Uterus (tissue), 4 donors: ENCODE measurements around the gene TDRD9. TPM values are rescaled to one million over a fixed set of nuclear protein-coding genes. Genes with fewer than 3 reads are reported as not detected.

Source experiments
- DNase-seq, 2 donors: peaks; one replicate each; pipeline ENCODE4 v3.0.0-alpha.2; 2019 to 2020
- H3K27ac ChIP-seq, 2 donors: fragments of 200-600 bp; sonication (generic); 1 replicate in 1 of 2; 2 replicates in 1 of 2; pipeline ENCODE4 v1.5.1; 2016 to 2018
- H3K27me3 ChIP-seq, 2 donors: fragments of 200-600 bp; sonication (generic); one replicate each; pipeline ENCODE4 v1.5.1; 2018 to 2019; ENCODE audit warnings: control low read depth in 1 of 2
- H3K36me3 ChIP-seq, 2 donors: fragments of 200-600 bp; sonication (generic); one replicate each; pipeline ENCODE4 v1.5.1; 2019; ENCODE audit warnings: control low read depth in 1 of 2
- H3K4me1 ChIP-seq, 2 donors: fragments of 200-600 bp; sonication (generic); one replicate each; pipeline ENCODE4 v1.5.1; 2018 to 2019; ENCODE audit warnings: control low read depth in 1 of 2
- H3K4me3 ChIP-seq, 2 donors: fragments of 200-600 bp; sonication (generic); 1 replicate in 1 of 2; 2 replicates in 1 of 2; pipeline ENCODE4 v1.5.1; 2018 to 2019; ENCODE audit warnings: mild to moderate bottlenecking in 1 of 2
- H3K9me3 ChIP-seq, 2 donors: fragments of 200-600 bp; sonication (generic); one replicate each; pipeline ENCODE4 v1.5.1; 2019; ENCODE audit warnings: control low read depth in 1 of 2
- POLR2A ChIP-seq, 2 donors: fragments of 450-650 bp; IDR thresholded peaks; one replicate each; pipeline ENCODE4 v1.6.1; 2016; ENCODE audit warnings: antibody characterized with exemption in 2 of 2, mild to moderate bottlenecking in 1 of 2, moderate library complexity in 1 of 2
- intact Hi-C: fragments of 100-400 bp; cut with DNase I; formaldehyde crosslinking; loops from one replicate; pipeline ENCODE4 v1.15.1; 2023; ENCODE audit warnings: low total_unique reads
- total RNA-seq, 4 donors: library from RNA; depleted of rRNA in 3 of 4; stranded (reverse); fragments of >200 nt in 3 of 4; gene quantifications; one replicate each; pipeline versions ENCODE4 v1.1.0 to v1.2.4, GENCODE V29; 2014 to 2023
- TF ChIP-seq, protein P1 (sequence below), 4 experiments: fragments of 200-600 bp in 2 of 4; fragments of 450-650 bp in 2 of 4; sonication (generic) in 2 of 4; IDR thresholded peaks; one replicate each; pipeline ENCODE4 v1.5.1; 2016 to 2019; ENCODE audit warnings: antibody characterized with exemption in 4 of 4, mild to moderate bottlenecking in 2 of 4, moderate library complexity in 1 of 4
- donor health status: DM: yes; HTN: yes; CAD: no.

Gene TDRD9
- total RNA-seq, 4 donors from 2014 or later: 0.85 to 1.8 TPM; not detected in 2

- Histone ChIP-seq H3K27ac (no peak overlapping the region), H3K4me3 (no peak overlapping the region), H3K27me3 (peaks cover 5 to 7% of the 10 kb centered on the region in 2 donors), H3K9me3 (no peaks in the 10 kb centered on the region), H3K36me3 (no peaks in the 10 kb centered on the region), H3K4me1 (no peaks in the 10 kb centered on the region)
- intact Hi-C loops: no loop called here
- no peak for TF ChIP-seq POLR2A (IDR thresholded peaks at IDR 0.05)
- TF ChIP-seq, protein P1, sequence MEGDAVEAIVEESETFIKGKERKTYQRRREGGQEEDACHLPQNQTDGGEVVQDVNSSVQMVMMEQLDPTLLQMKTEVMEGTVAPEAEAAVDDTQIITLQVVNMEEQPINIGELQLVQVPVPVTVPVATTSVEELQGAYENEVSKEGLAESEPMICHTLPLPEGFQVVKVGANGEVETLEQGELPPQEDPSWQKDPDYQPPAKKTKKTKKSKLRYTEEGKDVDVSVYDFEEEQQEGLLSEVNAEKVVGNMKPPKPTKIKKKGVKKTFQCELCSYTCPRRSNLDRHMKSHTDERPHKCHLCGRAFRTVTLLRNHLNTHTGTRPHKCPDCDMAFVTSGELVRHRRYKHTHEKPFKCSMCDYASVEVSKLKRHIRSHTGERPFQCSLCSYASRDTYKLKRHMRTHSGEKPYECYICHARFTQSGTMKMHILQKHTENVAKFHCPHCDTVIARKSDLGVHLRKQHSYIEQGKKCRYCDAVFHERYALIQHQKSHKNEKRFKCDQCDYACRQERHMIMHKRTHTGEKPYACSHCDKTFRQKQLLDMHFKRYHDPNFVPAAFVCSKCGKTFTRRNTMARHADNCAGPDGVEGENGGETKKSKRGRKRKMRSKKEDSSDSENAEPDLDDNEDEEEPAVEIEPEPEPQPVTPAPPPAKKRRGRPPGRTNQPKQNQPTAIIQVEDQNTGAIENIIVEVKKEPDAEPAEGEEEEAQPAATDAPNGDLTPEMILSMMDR (IDR thresholded peaks at IDR 0.05): no peak
- no peak for DNase-seq
Observed at GRCh38 chr14:103927566-103927965, 690 bp upstream of the TDRD9 start.

DNA sequence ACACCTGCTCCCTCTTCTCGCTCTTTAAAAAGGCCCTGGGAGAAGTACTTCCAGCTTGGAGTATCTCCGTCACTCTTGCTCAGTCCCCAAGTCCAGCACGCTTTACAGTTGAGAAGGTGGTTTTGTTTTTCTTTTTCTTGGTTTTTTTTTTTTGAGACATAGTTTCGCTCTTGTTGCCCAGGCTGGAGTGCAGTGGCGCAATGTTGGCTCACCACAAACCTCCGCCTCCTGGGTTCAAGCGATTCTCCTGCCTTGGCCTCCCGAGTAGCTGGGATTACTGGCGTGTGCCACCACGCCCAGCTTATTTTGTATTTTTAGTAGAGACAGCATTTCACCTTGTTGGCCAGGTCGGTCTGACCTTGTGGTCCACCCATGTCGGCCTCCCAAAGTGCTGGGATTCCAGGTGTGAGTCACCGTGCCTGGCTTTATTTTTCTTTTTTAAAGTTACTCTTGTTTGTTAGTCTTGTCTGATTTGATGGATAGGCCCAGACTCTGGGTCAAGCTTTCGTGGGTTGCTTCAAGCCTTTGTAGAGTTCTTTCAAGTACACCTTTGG, 1.9 kb downstream of the TDRD9 start:
- Histone ChIP-seq H3K9me3 (no peaks in the 10 kb centered on the region), H3K27me3 (no peaks in the 10 kb centered on the region), H3K4me3 (no peak overlapping the region), H3K27ac (no peak overlapping the region), H3K4me1 (no peaks in the 10 kb centered on the region), H3K36me3 (no peaks in the 10 kb centered on the region)
- no peak for DNase-seq
- intact Hi-C loops: no loop called here
- TF ChIP-seq, protein P1 (IDR thresholded peaks at IDR 0.05): no peak
- no peak for TF ChIP-seq POLR2A (IDR thresholded peaks at IDR 0.05)

- no peaks in the 10 kb centered on the region for H3K36me3 ChIP-seq
- no peak overlapping the region for H3K27ac ChIP-seq
- no peak for DNase-seq
- no peak overlapping the region for H3K4me3 ChIP-seq
- no peaks in the 10 kb centered on the region for H3K9me3 ChIP-seq
- TF ChIP-seq, protein P1 (IDR thresholded peaks at IDR 0.05): no peak
- TF ChIP-seq POLR2A (IDR thresholded peaks at IDR 0.05): no peak
- no peaks in the 10 kb centered on the region for H3K4me1 ChIP-seq
- intact Hi-C loops: no loop called here
- no peaks in the 10 kb centered on the region for H3K27me3 ChIP-seq
Observed at GRCh38 chr14:103931422-103931821, 3.2 kb downstream of the TDRD9 start.

DNA sequence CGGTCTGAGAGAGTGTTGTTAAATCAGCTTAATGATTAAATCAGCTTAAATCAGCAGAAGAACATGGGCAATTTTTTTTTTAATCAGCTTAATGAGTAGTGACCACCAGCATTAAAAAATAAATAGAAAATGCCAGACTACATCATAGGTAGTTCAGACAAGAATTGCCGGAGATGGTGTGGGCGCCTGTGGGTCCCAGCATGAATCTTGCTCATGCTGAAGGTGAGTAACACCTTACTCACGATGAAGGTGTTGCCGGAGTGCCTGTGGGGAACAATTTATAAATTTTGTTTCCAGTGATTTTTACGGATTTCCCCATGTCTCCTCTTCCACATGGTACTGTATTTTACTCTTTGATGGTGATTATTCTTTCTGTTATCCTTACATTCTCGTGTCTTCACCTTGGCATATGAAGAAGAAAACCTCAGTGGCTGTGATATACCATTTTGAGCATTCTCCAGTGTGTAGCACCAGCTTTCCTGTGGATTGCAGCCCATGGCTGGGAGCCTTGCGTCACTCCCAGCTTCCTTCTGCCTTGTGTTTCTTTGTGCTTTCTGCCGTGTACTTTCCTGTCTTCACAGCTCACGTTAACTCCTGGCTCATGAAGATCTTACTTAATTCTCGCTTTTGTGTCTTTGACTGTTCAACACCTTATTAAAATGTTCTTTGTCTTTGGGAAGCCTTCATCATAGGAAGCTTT, 4.7 kb downstream of the TDRD9 start:
- intact Hi-C loops: no loop called here

DNA sequence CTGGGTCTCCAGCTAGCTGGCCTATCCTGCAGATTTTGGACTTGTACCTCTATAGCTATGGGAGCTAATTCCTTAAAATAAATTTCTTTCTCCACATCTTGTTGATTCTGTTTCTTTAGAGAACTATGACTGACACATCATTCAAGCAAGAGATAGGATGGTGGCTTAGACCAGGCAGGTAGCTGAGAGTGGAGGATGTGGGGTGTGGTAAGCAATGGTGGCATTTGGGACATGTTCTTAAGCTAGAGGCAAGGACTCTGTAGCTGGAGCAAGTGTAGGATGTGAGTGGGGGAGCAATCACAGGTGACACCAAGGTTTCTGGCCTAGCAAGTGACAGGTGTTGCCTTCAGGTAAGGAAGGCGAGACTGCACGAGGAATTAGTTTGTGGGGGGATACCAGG, 6.8 kb downstream of the TDRD9 start:
- TF ChIP-seq, protein P1 (IDR thresholded peaks at IDR 0.05): no peak
- TF ChIP-seq POLR2A (IDR thresholded peaks at IDR 0.05): no peak
- Histone ChIP-seq H3K4me3 (no peak overlapping the region), H3K27ac (no peak overlapping the region), H3K36me3 (no peaks in the 10 kb centered on the region), H3K27me3 (no peaks in the 10 kb centered on the region), H3K9me3 (no peaks in the 10 kb centered on the region), H3K4me1 (no peaks in the 10 kb centered on the region)
- no peak for DNase-seq
- intact Hi-C loops: no loop called here

More for the DNA sequence above, 4.7 kb downstream of the TDRD9 start:
- Histone ChIP-seq H3K4me1 (no peaks in the 10 kb centered on the region), H3K27ac (no peak overlapping the region), H3K27me3 (no peaks in the 10 kb centered on the region), H3K4me3 (no peak overlapping the region), H3K9me3 (no peaks in the 10 kb centered on the region), H3K36me3 (no peaks in the 10 kb centered on the region)
- TF ChIP-seq, protein P1 (IDR thresholded peaks at IDR 0.05): no peak
- TF ChIP-seq POLR2A (IDR thresholded peaks at IDR 0.05): no peak
- no peak for DNase-seq
